SK-N-SH (cell line): ENCODE data around the gene ATP6V1B1. TPM values are rescaled to one million over a fixed set of nuclear protein-coding genes. Genes with fewer than 3 reads are reported as not detected.

Source experiments
- CTCF ChIA-PET: fragments of 300-600, 350-600 bp; formaldehyde crosslinking; extraction: SDS; loops from one replicate; lab custom pipeline; 2021; lab: Yijun Ruan, JAX
- POLR2A ChIA-PET: fragments of 350-600 bp; sonication (Branson Sonifier 250); formaldehyde crosslinking; extraction: SDS; loops from one replicate; lab custom pipeline; 2020; ENCODE audit warnings: antibody characterized with exemption, inconsistent platforms; lab: Yijun Ruan, JAX
- DNase-seq: peaks from one replicate; pipeline ENCODE4 v3.0.0; 2012
- H2AFZ ChIP-seq: fragments of 200-600 bp; sonication (generic); 2 replicates; pipeline ENCODE4 v1.8.1; 2016; ENCODE audit warnings: antibody characterized with exemption, mild to moderate bottlenecking, low read depth
- H3F3A ChIP-seq: fragments of 200-600 bp; sonication (generic); replicated peaks from 2 replicates; pipeline ENCODE3; 2016; ENCODE audit warnings: antibody characterized with exemption, mild to moderate bottlenecking; ENCODE audit not compliant: insufficient read depth
- H3K27ac ChIP-seq, 2 experiments: fragments of 200-500 bp in 1 of 2; fragments of 200-600 bp in 1 of 2; sonication (Bioruptor generic) in 1 of 2; sonication (generic), shearing (Covaris generic) in 1 of 2; 2 replicates each; pipeline versions ENCODE4 v1.5.1 to v1.6.1; 2014 to 2016; ENCODE audit warnings: low read depth in 2 of 2, inconsistent platforms in 1 of 2, low read length in 1 of 2, mild to moderate bottlenecking in 1 of 2, mixed read lengths in 1 of 2
- H3K27me3 ChIP-seq: fragments of 200-600 bp; sonication (generic), shearing (Covaris generic); 2 replicates; pipeline ENCODE4 v1.6.1; 2016; ENCODE audit warnings: mixed run types; ENCODE audit not compliant: insufficient read depth
- H3K36me3 ChIP-seq, 2 experiments: fragments of 200-500 bp in 1 of 2; fragments of 200-600 bp in 1 of 2; sonication (Bioruptor generic) in 1 of 2; sonication (generic) in 1 of 2; replicated peaks in 1 of 2; 2 replicates each; pipeline versions ENCODE3 to v1.5.1; 2014 to 2016; ENCODE audit warnings: low read length in 1 of 2, mild to moderate bottlenecking in 1 of 2; ENCODE audit not compliant: insufficient read depth in 2 of 2, control insufficient read depth in 1 of 2
- H3K4me1 ChIP-seq, 2 experiments: fragments of 200-500 bp in 1 of 2; fragments of 200-600 bp in 1 of 2; sonication (Bioruptor generic) in 1 of 2; sonication (generic), shearing (Covaris generic) in 1 of 2; 2 replicates each; pipeline versions ENCODE4 v1.5.1 to v1.6.1; 2014 to 2016; ENCODE audit warnings: low read depth in 1 of 2, low read length in 1 of 2, mixed run types in 1 of 2; ENCODE audit not compliant: insufficient read depth in 2 of 2, control insufficient read depth in 1 of 2
- H3K4me2 ChIP-seq: fragments of 200-600 bp; sonication (generic), shearing (Covaris generic); 2 replicates; pipeline ENCODE4 v1.6.1; 2017; ENCODE audit warnings: mixed run types
- H3K4me3 ChIP-seq, 2 experiments: fragments of 200-500 bp in 1 of 2; fragments of 200-600 bp in 1 of 2; sonication (Bioruptor generic) in 1 of 2; sonication (generic), shearing (Covaris generic) in 1 of 2; 2 replicates each; pipeline versions ENCODE4 v1.5.1 to v1.8.1; 2014 to 2016; ENCODE audit warnings: low read depth in 2 of 2, inconsistent platforms in 1 of 2, low read length in 1 of 2, mild to moderate bottlenecking in 1 of 2, mixed read lengths in 1 of 2, moderate library complexity in 1 of 2
- H3K79me2 ChIP-seq: fragments of 200-600 bp; sonication (generic); 2 replicates; pipeline ENCODE4 v1.8.1; 2017; ENCODE audit warnings: mild to moderate bottlenecking; ENCODE audit not compliant: insufficient read depth
- H3K9ac ChIP-seq: fragments of 200-600 bp; sonication (generic); 2 replicates; pipeline ENCODE4 v1.6.1; 2017; ENCODE audit warnings: mixed run types
- H3K9me2 ChIP-seq: fragments of 200-600 bp; sonication (generic); 2 replicates; pipeline ENCODE4 v1.6.1; 2017; ENCODE audit warnings: mixed run types
- H3K9me3 ChIP-seq: fragments of 200-600 bp; sonication (generic); 2 replicates; pipeline ENCODE4 v1.6.1; 2017; ENCODE audit warnings: mixed run types, mild to moderate bottlenecking, moderate library complexity
- H4K20me1 ChIP-seq: fragments of 200-600 bp; sonication (generic); 2 replicates; pipeline ENCODE4 v1.6.1; 2017; ENCODE audit warnings: mild to moderate bottlenecking, mixed run types; ENCODE audit not compliant: insufficient read depth
- CHD2 ChIP-seq: fragments of 150-350 bp; IDR thresholded peaks from 2 replicates; pipeline ENCODE4 v1.6.1; 2018; ENCODE audit warnings: low read length; ENCODE audit not compliant: partially characterized antibody
- EP300 ChIP-seq, 2 experiments: IDR thresholded peaks; 2 replicates each; pipeline versions ENCODE4 v1.4.0 to v1.6.1; 2012; ENCODE audit warnings: borderline replicate concordance in 1 of 2, low read depth in 1 of 2, low read length in 1 of 2
- EZH2phosphoT487 ChIP-seq: fragments of 200-600 bp; sonication (generic); IDR thresholded peaks from 2 replicates; pipeline ENCODE4 v1.6.1; 2017; ENCODE audit warnings: low read depth, mixed run types, mild to moderate bottlenecking, antibody characterized with exemption, moderate library complexity, borderline replicate concordance
- FOSL2 ChIP-seq: IDR thresholded peaks from 2 replicates; pipeline ENCODE4 v1.4.0; 2012; ENCODE audit warnings: low read depth, mild to moderate bottlenecking, moderate library complexity, borderline replicate concordance
- FOXJ3 ChIP-seq: sonication (generic); formaldehyde crosslinking; IDR thresholded peaks from 2 replicates; pipeline ENCODE4 v1.5.1; 2020; ENCODE audit warnings: mild to moderate bottlenecking, missing genetic modification reagents
- FOXM1 ChIP-seq: IDR thresholded peaks from 2 replicates; pipeline ENCODE4 v1.4.0; 2012; ENCODE audit warnings: low read depth, mild to moderate bottlenecking
- JUND ChIP-seq: IDR thresholded peaks from 2 replicates; pipeline ENCODE4 v1.4.0; 2012
- MXI1 ChIP-seq: IDR thresholded peaks from 2 replicates; pipeline ENCODE4 v1.6.1; 2012; ENCODE audit warnings: mild to moderate bottlenecking, low read depth, low read length, improper control_type of control experiment
- POLR2AphosphoS5 ChIP-seq: IDR thresholded peaks from 2 replicates; pipeline ENCODE4 v1.6.1; 2012; ENCODE audit warnings: low read depth, low read length
- RAD21 ChIP-seq: IDR thresholded peaks from 2 replicates; pipeline ENCODE4 v1.6.1; 2012; ENCODE audit warnings: mild to moderate bottlenecking, low read length
- RCOR1 ChIP-seq: fragments of 150-350 bp; IDR thresholded peaks from 2 replicates; pipeline ENCODE4 v1.6.1; 2017; ENCODE audit warnings: antibody characterized with exemption, low read length
- RFX5 ChIP-seq: IDR thresholded peaks from 2 replicates; pipeline ENCODE4 v1.6.1; 2012; ENCODE audit warnings: mild to moderate bottlenecking, improper control_type of control experiment, low read length
- RXRA ChIP-seq: IDR thresholded peaks from 2 replicates; pipeline ENCODE4 v1.4.0; 2012; ENCODE audit warnings: low read depth, mild to moderate bottlenecking, borderline replicate concordance
- SIN3A ChIP-seq: IDR thresholded peaks from 2 replicates; pipeline ENCODE4 v1.6.1; 2012; ENCODE audit warnings: low read depth, mild to moderate bottlenecking, low read length, moderate library complexity, borderline replicate concordance
- SMC3 ChIP-seq: IDR thresholded peaks from 2 replicates; pipeline ENCODE4 v1.6.1; 2012; ENCODE audit warnings: low read depth, low read length, improper control_type of control experiment
- TCF12 ChIP-seq: IDR thresholded peaks from 2 replicates; pipeline ENCODE4 v1.4.0; 2012
- YY1 ChIP-seq: IDR thresholded peaks from 2 replicates; pipeline ENCODE4 v1.4.0; 2012; ENCODE audit warnings: low read depth, mild to moderate bottlenecking
- WGBS: methylation state at CpG from one replicate; pipeline ENCODE4 v1.1.6; 2017; ENCODE audit warnings: low lambda C conversion rate; 5-methylcytosine and 5-hydroxymethylcytosine counted together
- polyA plus RNA-seq, 3 experiments: library from polyadenylated mRNA; depleted of rRNA; stranded (reverse); fragments of >200 nt; gene quantifications; 2 replicates each; pipeline ENCODE4 v1.2.3, GENCODE V29; 2012
- TF ChIP-seq, protein P1 (sequence below): fragments of 150-350 bp; IDR thresholded peaks from 2 replicates; pipeline ENCODE4 v1.6.1; 2016; ENCODE audit warnings: mild to moderate bottlenecking, low read depth, low read length
- TF ChIP-seq, protein P2 (sequence below): IDR thresholded peaks from 2 replicates; pipeline ENCODE4 v1.4.0; 2012; ENCODE audit warnings: low read depth
- TF ChIP-seq, protein P3 (sequence below): fragments of 150-350 bp; IDR thresholded peaks from 2 replicates; pipeline ENCODE4 v1.6.1; 2017; ENCODE audit warnings: antibody characterized with exemption, low read length, low read depth, borderline replicate concordance
- TF ChIP-seq, protein P4 (sequence below): IDR thresholded peaks from 2 replicates; pipeline ENCODE4 v1.4.0; 2012; ENCODE audit warnings: low read depth, borderline replicate concordance
- TF ChIP-seq, protein P5 (sequence below): fragments of 200-600 bp; sonication (generic); IDR thresholded peaks from 2 replicates; pipeline ENCODE4 v1.6.1; 2017; ENCODE audit warnings: antibody characterized with exemption, mild to moderate bottlenecking, moderate library complexity
- TF ChIP-seq, protein P6 (sequence below): IDR thresholded peaks from 2 replicates; pipeline ENCODE4 v1.6.1; 2012; ENCODE audit warnings: mild to moderate bottlenecking, low read depth, low read length, moderate library complexity

Gene ATP6V1B1
- polyA plus RNA-seq, 1 of the 3 experiments (the other 2 are of a cell fraction), result 4.9 TPM

DNA sequence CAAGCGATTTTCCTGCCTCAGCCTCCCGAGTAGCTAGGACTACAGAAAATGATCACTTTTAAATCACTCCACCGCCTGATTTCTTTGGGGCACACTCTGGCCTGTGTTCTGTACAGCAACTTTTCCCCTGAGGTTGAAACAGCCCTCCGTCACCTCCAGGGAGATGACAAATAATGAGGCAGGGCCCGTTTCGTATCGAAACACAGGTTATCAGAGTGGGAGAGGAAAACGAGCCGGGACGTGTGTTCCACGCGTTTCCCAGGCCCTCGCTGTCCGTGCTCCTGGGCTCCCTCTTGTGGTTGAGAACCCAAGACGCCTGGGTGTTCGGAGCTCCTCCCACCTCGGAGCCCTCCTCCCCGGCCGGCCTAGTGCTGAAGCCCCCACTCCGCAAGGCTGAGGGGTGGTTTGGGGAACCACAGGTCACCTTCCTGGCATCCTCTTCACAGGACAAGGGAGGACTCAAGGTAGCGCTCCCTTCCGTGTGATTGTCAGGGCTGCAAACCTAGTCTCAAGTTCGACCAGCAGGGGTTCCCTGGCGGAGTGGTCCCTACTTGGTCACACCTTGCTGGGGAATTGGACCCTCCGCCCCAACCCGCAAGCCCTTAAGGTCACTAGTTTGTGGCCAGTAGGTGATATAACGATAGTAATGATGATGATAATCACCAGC is 12.8 kb downstream of the ATP6V1B1 start:
- 20% methylated on average over 26 of the region's 27 CpGs for WGBS
- H3K27me3 ChIP-seq, result no peaks in the 10 kb centered on the region
- H4K20me1 ChIP-seq, result no peaks in the 10 kb centered on the region
- CTCF ChIA-PET, result interaction anchor here (0.6 to 8.6 kb wide), 55 partner anchors 9 to 654 kb away, joined by 3 to 244 read pairs (median 6); partner anchors contain the start of genes ADD2, ATP6V1B1, FAM136A and FIGLA
- peaks cover 8% of the 10 kb centered on the region for H3F3A ChIP-seq
- H3K4me3 ChIP-seq, result peak overlapping the region; percentile 27 to 54
- peaks cover 5 to 8% of the 10 kb centered on the region in 2 experiments; a peak in 2 of 4 replicates for H3K4me1 ChIP-seq
- H3K27ac ChIP-seq, result peak overlapping the region in 1 of 2 experiments; percentile 44; a peak in 2 of 4 replicates
- POLR2A ChIA-PET, result interaction anchor here (1.9 kb wide), 1 partner anchor 77 kb away, joined by 5 read pairs; no protein-coding TSS in a partner anchor
- no peaks in the 10 kb centered on the region for H3K79me2 ChIP-seq
- H3K4me2 ChIP-seq, result peak overlapping the region; percentile 80
- peak; percentile 87 for DNase-seq
- H3K36me3 ChIP-seq, result no peaks in the 10 kb centered on the region
- H2AFZ ChIP-seq, result peak overlapping the region; percentile 73
- H3K9me3 ChIP-seq, result no peaks in the 10 kb centered on the region
- H3K9me2 ChIP-seq, result no peaks in the 10 kb centered on the region
- peak overlapping the region; percentile 54; the same call in 1 of the 2 replicates for H3K9ac ChIP-seq
- peak; percentile 73 for TF ChIP-seq SMC3
- no peak for TF ChIP-seq FOSL2
- no peak for TF ChIP-seq YY1
- no peak for TF ChIP-seq EZH2phosphoT487
- no peak for TF ChIP-seq RFX5
- TF ChIP-seq CHD2, result no peak
- TF ChIP-seq SIN3A, result peak; percentile 40; the same call in 1 of the 2 replicates
- no peak for TF ChIP-seq RXRA
- TF ChIP-seq, protein P1, sequence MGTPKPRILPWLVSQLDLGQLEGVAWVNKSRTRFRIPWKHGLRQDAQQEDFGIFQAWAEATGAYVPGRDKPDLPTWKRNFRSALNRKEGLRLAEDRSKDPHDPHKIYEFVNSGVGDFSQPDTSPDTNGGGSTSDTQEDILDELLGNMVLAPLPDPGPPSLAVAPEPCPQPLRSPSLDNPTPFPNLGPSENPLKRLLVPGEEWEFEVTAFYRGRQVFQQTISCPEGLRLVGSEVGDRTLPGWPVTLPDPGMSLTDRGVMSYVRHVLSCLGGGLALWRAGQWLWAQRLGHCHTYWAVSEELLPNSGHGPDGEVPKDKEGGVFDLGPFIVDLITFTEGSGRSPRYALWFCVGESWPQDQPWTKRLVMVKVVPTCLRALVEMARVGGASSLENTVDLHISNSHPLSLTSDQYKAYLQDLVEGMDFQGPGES, result no peak
- TF ChIP-seq FOXJ3, result no peak
- TF ChIP-seq, protein P2, sequence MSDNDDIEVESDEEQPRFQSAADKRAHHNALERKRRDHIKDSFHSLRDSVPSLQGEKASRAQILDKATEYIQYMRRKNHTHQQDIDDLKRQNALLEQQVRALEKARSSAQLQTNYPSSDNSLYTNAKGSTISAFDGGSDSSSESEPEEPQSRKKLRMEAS, result peak; percentile 88
- TF ChIP-seq FOXM1, result no peak
- peak; percentile 79 for TF ChIP-seq MXI1
- TF ChIP-seq, protein P3, sequence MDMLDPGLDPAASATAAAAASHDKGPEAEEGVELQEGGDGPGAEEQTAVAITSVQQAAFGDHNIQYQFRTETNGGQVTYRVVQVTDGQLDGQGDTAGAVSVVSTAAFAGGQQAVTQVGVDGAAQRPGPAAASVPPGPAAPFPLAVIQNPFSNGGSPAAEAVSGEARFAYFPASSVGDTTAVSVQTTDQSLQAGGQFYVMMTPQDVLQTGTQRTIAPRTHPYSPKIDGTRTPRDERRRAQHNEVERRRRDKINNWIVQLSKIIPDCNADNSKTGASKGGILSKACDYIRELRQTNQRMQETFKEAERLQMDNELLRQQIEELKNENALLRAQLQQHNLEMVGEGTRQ, result no peak
- TF ChIP-seq RAD21, result peak; percentile 56
- no peak for TF ChIP-seq JUND
- no peak for TF ChIP-seq EP300 (IDR thresholded peaks at IDR 0.05; ENCODE audit: borderline replicate concordance in 1 of 2, low read depth in 1 of 2, low read length in 1 of 2)
- TF ChIP-seq TCF12, result no peak
- TF ChIP-seq, protein P4, sequence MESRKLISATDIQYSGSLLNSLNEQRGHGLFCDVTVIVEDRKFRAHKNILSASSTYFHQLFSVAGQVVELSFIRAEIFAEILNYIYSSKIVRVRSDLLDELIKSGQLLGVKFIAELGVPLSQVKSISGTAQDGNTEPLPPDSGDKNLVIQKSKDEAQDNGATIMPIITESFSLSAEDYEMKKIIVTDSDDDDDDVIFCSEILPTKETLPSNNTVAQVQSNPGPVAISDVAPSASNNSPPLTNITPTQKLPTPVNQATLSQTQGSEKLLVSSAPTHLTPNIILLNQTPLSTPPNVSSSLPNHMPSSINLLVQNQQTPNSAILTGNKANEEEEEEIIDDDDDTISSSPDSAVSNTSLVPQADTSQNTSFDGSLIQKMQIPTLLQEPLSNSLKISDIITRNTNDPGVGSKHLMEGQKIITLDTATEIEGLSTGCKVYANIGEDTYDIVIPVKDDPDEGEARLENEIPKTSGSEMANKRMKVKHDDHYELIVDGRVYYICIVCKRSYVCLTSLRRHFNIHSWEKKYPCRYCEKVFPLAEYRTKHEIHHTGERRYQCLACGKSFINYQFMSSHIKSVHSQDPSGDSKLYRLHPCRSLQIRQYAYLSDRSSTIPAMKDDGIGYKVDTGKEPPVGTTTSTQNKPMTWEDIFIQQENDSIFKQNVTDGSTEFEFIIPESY, result no peak
- TF ChIP-seq POLR2AphosphoS5, result 0 out of 2 replicates have a peak, but pooled peaks have one; percentile 22
- TF ChIP-seq, protein P5, sequence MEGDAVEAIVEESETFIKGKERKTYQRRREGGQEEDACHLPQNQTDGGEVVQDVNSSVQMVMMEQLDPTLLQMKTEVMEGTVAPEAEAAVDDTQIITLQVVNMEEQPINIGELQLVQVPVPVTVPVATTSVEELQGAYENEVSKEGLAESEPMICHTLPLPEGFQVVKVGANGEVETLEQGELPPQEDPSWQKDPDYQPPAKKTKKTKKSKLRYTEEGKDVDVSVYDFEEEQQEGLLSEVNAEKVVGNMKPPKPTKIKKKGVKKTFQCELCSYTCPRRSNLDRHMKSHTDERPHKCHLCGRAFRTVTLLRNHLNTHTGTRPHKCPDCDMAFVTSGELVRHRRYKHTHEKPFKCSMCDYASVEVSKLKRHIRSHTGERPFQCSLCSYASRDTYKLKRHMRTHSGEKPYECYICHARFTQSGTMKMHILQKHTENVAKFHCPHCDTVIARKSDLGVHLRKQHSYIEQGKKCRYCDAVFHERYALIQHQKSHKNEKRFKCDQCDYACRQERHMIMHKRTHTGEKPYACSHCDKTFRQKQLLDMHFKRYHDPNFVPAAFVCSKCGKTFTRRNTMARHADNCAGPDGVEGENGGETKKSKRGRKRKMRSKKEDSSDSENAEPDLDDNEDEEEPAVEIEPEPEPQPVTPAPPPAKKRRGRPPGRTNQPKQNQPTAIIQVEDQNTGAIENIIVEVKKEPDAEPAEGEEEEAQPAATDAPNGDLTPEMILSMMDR, result peak; percentile 81
- TF ChIP-seq, protein P6, sequence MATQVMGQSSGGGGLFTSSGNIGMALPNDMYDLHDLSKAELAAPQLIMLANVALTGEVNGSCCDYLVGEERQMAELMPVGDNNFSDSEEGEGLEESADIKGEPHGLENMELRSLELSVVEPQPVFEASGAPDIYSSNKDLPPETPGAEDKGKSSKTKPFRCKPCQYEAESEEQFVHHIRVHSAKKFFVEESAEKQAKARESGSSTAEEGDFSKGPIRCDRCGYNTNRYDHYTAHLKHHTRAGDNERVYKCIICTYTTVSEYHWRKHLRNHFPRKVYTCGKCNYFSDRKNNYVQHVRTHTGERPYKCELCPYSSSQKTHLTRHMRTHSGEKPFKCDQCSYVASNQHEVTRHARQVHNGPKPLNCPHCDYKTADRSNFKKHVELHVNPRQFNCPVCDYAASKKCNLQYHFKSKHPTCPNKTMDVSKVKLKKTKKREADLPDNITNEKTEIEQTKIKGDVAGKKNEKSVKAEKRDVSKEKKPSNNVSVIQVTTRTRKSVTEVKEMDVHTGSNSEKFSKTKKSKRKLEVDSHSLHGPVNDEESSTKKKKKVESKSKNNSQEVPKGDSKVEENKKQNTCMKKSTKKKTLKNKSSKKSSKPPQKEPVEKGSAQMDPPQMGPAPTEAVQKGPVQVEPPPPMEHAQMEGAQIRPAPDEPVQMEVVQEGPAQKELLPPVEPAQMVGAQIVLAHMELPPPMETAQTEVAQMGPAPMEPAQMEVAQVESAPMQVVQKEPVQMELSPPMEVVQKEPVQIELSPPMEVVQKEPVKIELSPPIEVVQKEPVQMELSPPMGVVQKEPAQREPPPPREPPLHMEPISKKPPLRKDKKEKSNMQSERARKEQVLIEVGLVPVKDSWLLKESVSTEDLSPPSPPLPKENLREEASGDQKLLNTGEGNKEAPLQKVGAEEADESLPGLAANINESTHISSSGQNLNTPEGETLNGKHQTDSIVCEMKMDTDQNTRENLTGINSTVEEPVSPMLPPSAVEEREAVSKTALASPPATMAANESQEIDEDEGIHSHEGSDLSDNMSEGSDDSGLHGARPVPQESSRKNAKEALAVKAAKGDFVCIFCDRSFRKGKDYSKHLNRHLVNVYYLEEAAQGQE, result no peak
- no peak for TF ChIP-seq RCOR1
